ENCODE results near the gene TTC28. TPM values are rescaled to one million over a fixed set of nuclear protein-coding genes. Genes with fewer than 3 reads are reported as not detected.

Gene TTC28
- total RNA-seq, 1 donor from 2014 or later: 7.9 TPM

GRCh38 chr22:28030473-28030872, 649.2 kb downstream of the TTC28 start:
- POLR2A ChIA-PET: interaction anchor here (0.6 kb wide), 1 partner anchor 71 kb away, joined by 3 read pairs; no protein-coding TSS in a partner anchor
- H3K27ac Mint-ChIP-seq: no peak overlapping the region

GRCh38 chr22:28029956-28030355, 649.7 kb downstream of the TTC28 start:
- intact Hi-C loops (cut with micrococcal nuclease): no loop called here
- H3K9me3 Mint-ChIP-seq: no peaks in the 10 kb centered on the region
- H3K36me3 Mint-ChIP-seq (ENCODE audit: low read depth): no peaks in the 10 kb centered on the region
- no peak overlapping the region for H3K4me3 Mint-ChIP-seq
- DNase-seq: no peak
- peaks cover 10% of the 10 kb centered on the region for H3K27me3 Mint-ChIP-seq
- H3K4me1 Mint-ChIP-seq: no peaks in the 10 kb centered on the region
- CTCF ChIA-PET: no interaction called here
- no peak overlapping the region for H3K27ac Mint-ChIP-seq
- POLR2A ChIA-PET: no interaction called here
- ATAC-seq (ENCODE audit: low read depth): no peak
- TF ChIP-seq CTCF (IDR thresholded peaks at IDR 0.05): no peak

More at GRCh38 chr22:28030473-28030872, 649.2 kb downstream of the TTC28 start:
- Mint-ChIP-seq H3K9me3 (no peaks in the 10 kb centered on the region), H3K27me3 (peaks cover 10% of the 10 kb centered on the region), H3K36me3 (ENCODE audit: low read depth) (no peaks in the 10 kb centered on the region), H3K4me3 (no peak overlapping the region), H3K4me1 (no peaks in the 10 kb centered on the region)
- TF ChIP-seq CTCF (IDR thresholded peaks at IDR 0.05): no peak
- ATAC-seq (ENCODE audit: low read depth) (no peak), DNase-seq (no peak)
- intact Hi-C loops (cut with micrococcal nuclease): no loop called here
- CTCF ChIA-PET: no interaction called here

GRCh38 chr22:28029201-28029948, 650.3 kb downstream of the TTC28 start:
- ChIA-PET POLR2A (no interaction called here), CTCF (interaction anchor here (1.1 kb wide), 1 partner anchor 9 kb away, joined by 3 read pairs; no protein-coding TSS in a partner anchor)
- Mint-ChIP-seq H3K4me3 (no peak overlapping the region), H3K27me3 (peaks cover 6% of the 10 kb centered on the region), H3K9me3 (no peaks in the 10 kb centered on the region), H3K4me1 (no peaks in the 10 kb centered on the region), H3K27ac (no peak overlapping the region), H3K36me3 (ENCODE audit: low read depth) (no peaks in the 10 kb centered on the region)
- no peak for ATAC-seq (ENCODE audit: low read depth)
- intact Hi-C loops (cut with micrococcal nuclease): no loop called here
- TF ChIP-seq CTCF (IDR thresholded peaks at IDR 0.05): no peak
- DNase-seq: no peak

- Mint-ChIP-seq H3K27ac (no peak overlapping the region), H3K4me1 (no peaks in the 10 kb centered on the region), H3K4me3 (no peak overlapping the region), H3K36me3 (ENCODE audit: low read depth) (no peaks in the 10 kb centered on the region), H3K9me3 (no peaks in the 10 kb centered on the region), H3K27me3 (no peaks in the 10 kb centered on the region)
- TF ChIP-seq CTCF (IDR thresholded peaks at IDR 0.05): no peak
- no peak for DNase-seq
- ChIA-PET POLR2A (no interaction called here), CTCF (interaction anchor here (1.1 kb wide), 1 partner anchor 8 kb away, joined by 3 read pairs; no protein-coding TSS in a partner anchor)
- intact Hi-C loops (cut with micrococcal nuclease): no loop called here
- ATAC-seq (ENCODE audit: low read depth): no peak
Observed at GRCh38 chr22:28027453-28028448, 651.9 kb downstream of the TTC28 start.
